ENCODE data around the gene FLCN. TPM values are rescaled to one million over a fixed set of nuclear protein-coding genes. Genes with fewer than 3 reads are reported as not detected.
"Not testable (repeated sequence)": the region's sequence is repeated elsewhere in the genome, so short reads cannot be mapped to it uniquely, and the experiment has no call there.

Gene FLCN
- total and polyA plus RNA-seq, 3 donors from 2014 or later = 47.9 to 159 (median 129) TPM

- no peak overlapping the region for H3K27ac ChIP-seq
- TF ChIP-seq CTCF (IDR thresholded peaks at IDR 0.05) (no peak), POLR2A (IDR thresholded peaks at IDR 0.05) (no peak)
- 68 to 77% methylated on average over 14 of the region's 14 CpGs for WGBS, 2 donors
- no peak for DNase-seq
- peaks cover 36% of the 10 kb centered on the region for H3K4me1 ChIP-seq
- H3K9me3 ChIP-seq = no peaks in the 10 kb centered on the region
- H3K36me3 ChIP-seq (ENCODE audit: low read depth, missing control alignments) = no peaks in the 10 kb centered on the region
- intact Hi-C loops (cut with DNase I; ENCODE audit: low total_unique reads) = no loop called here
- H3K4me3 ChIP-seq = no peak overlapping the region
- no peaks in the 10 kb centered on the region for H3K27me3 ChIP-seq
These were observed 50.1 kb downstream of the FLCN start for GRCh38 chr17:17186551-17187505.

GRCh38 chr17:17186051-17186450, 50.9 kb downstream of the FLCN start:
- intact Hi-C loops (cut with DNase I; ENCODE audit: low total_unique reads) = no loop called here
- Histone ChIP-seq H3K4me3 (no peak overlapping the region), H3K27me3 (no peaks in the 10 kb centered on the region), H3K27ac (no peak overlapping the region), H3K36me3 (ENCODE audit: low read depth, missing control alignments) (no peaks in the 10 kb centered on the region), H3K4me1 (peaks cover 31% of the 10 kb centered on the region), H3K9me3 (no peaks in the 10 kb centered on the region)
- 74 to 78% methylated on average over 3 of the region's 3 CpGs for WGBS, 2 donors
- no peak for TF ChIP-seq POLR2A (IDR thresholded peaks at IDR 0.05)
- TF ChIP-seq CTCF (IDR thresholded peaks at IDR 0.05) = no peak
- DNase-seq = no peak

GRCh38 chr17:17184985-17185757, 51.8 kb downstream of the FLCN start:
- H3K27ac ChIP-seq; H3K4me3 ChIP-seq; H3K27me3 ChIP-seq; H3K36me3 ChIP-seq (ENCODE audit: low read depth, missing control alignments); DNase-seq; intact Hi-C loops (cut with DNase I; ENCODE audit: low total_unique reads); H3K9me3 ChIP-seq: not testable (repeated sequence)
- WGBS, 2 donors = 81 to 86% methylated on average over 13 of the region's 13 CpGs
- peaks cover 24% of the 10 kb centered on the region for H3K4me1 ChIP-seq

GRCh38 chr17:17183744-17184143, 53.2 kb downstream of the FLCN start:
- no peaks in the 10 kb centered on the region for H3K9me3 ChIP-seq
- H3K36me3 ChIP-seq (ENCODE audit: low read depth, missing control alignments) = no peaks in the 10 kb centered on the region
- no peak overlapping the region for H3K4me3 ChIP-seq
- intact Hi-C loops (cut with DNase I; ENCODE audit: low total_unique reads) = no loop called here
- DNase-seq = no peak
- TF ChIP-seq POLR2A (IDR thresholded peaks at IDR 0.05) (no peak), CTCF (IDR thresholded peaks at IDR 0.05) (no peak)
- H3K27ac ChIP-seq = no peak overlapping the region
- no peaks in the 10 kb centered on the region for H3K27me3 ChIP-seq
- peaks cover 20% of the 10 kb centered on the region for H3K4me1 ChIP-seq
- WGBS, 2 donors = 92 to 97% methylated on average over 4 of the region's 4 CpGs

GRCh38 chr17:17182598-17183136, 54.3 kb downstream of the FLCN start:
- Histone ChIP-seq H3K4me1 (peaks cover 20% of the 10 kb centered on the region), H3K27me3 (no peaks in the 10 kb centered on the region), H3K4me3 (no peak overlapping the region), H3K9me3 (no peaks in the 10 kb centered on the region), H3K36me3 (ENCODE audit: low read depth, missing control alignments) (no peaks in the 10 kb centered on the region), H3K27ac (no peak overlapping the region)
- 80 to 82% methylated on average over 4 to 6 of the region's 6 CpGs for WGBS, 2 donors
- DNase-seq = no peak
- intact Hi-C loops (cut with DNase I; ENCODE audit: low total_unique reads) = no loop called here
- TF ChIP-seq CTCF (IDR thresholded peaks at IDR 0.05) = no peak
- no peak for TF ChIP-seq POLR2A (IDR thresholded peaks at IDR 0.05)

Data from testis (tissue), 3 donors.